Activated T-helper 2 cell treated with anti-CD3 and anti-CD28 coated beads, Interferon-gamma antibody, Interleukin-2, Interleukin-4, amounts not matched to agents 10 μg/mL and 5 μg/mL and 100 μg/mL, durations not matched to agents 14 hours and 24 hours and 36 hours (primary cell): Measurements from ENCODE around the gene NAT8L. TPM values are rescaled to one million over a fixed set of nuclear protein-coding genes. Genes with fewer than 3 reads are reported as not detected.

ENCODE experiments used
- DNase-seq: peaks from one replicate; pipeline ENCODE4 v3.0.0; 2021; ENCODE audit warnings: low spot score
- H3K27ac Mint-ChIP-seq: one replicate; pipeline ENCODE4 v1.8.0; 2021; ENCODE audit warnings: mixed read lengths
- H3K27me3 Mint-ChIP-seq: one replicate; pipeline ENCODE4 v1.8.0; 2021; ENCODE audit warnings: low read depth, mixed read lengths
- H3K36me3 Mint-ChIP-seq: one replicate; pipeline ENCODE4 v1.8.0; 2021; ENCODE audit warnings: low read depth, mixed read lengths
- H3K4me1 Mint-ChIP-seq: one replicate; pipeline ENCODE4 v1.8.0; 2021; ENCODE audit warnings: low read depth, mixed read lengths
- H3K4me3 Mint-ChIP-seq: one replicate; pipeline ENCODE4 v1.8.0; 2021; ENCODE audit warnings: low read depth, mild to moderate bottlenecking, moderate library complexity, mixed read lengths
- H3K9me3 Mint-ChIP-seq: one replicate; pipeline ENCODE4 v1.8.0; 2021; ENCODE audit warnings: mixed read lengths
- intact Hi-C: fragments of 100-400 bp; cut with micrococcal nuclease; formaldehyde crosslinking; loops from one replicate; pipeline ENCODE4 v1.15.1; 2023
- total RNA-seq: library from RNA; stranded (reverse); gene quantifications from 2 replicates; pipeline ENCODE4 v1.2.3, GENCODE V29; 2022

The NAT8L gene
- total RNA-seq, 1 donor from 2014 or later: 3.5 TPM

DNA sequence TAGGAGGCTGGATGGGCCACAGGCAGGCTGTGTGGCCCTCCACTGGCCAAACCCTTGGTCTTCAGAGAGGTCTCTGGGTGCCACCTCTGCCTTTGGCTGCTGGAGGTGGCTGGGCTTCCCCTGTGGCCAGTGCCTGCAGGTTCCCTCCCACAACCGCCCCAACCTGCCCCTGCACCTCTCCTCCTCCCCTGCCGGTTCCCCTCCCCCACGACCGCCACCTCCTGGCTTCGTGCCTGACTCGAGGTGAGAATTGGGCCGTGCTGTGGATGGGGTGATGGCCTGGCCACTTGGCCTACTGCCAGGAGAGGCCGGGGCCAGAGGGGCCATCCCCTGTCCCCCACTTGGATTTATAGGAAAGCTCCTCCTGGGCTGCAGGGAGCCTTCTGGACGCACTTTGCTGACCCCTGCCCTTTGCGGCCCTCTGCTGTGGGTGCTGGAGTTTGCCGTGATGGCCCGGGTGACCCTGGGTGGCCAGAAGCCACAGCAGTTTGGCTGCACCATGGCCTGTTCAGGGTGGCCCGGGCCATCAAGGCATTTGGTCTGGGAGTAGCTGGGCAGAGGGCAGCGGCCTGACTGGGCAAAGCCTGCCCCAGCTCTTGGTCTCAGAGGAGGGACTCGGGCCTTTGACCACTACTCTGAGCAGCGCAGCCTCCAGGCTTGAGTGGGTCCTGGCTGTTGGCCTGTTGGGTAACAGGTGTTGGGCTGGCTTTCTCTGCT is 3.8 kb downstream of the NAT8L start:
- DNase-seq: no peak
- intact Hi-C loops: no loop called here
- no peak overlapping the region for H3K4me3 Mint-ChIP-seq
- H3K4me1 Mint-ChIP-seq: no peaks in the 10 kb centered on the region
- no peak overlapping the region for H3K27ac Mint-ChIP-seq
- no peaks in the 10 kb centered on the region for H3K36me3 Mint-ChIP-seq
- no peaks in the 10 kb centered on the region for H3K27me3 Mint-ChIP-seq
- no peaks in the 10 kb centered on the region for H3K9me3 Mint-ChIP-seq

DNA sequence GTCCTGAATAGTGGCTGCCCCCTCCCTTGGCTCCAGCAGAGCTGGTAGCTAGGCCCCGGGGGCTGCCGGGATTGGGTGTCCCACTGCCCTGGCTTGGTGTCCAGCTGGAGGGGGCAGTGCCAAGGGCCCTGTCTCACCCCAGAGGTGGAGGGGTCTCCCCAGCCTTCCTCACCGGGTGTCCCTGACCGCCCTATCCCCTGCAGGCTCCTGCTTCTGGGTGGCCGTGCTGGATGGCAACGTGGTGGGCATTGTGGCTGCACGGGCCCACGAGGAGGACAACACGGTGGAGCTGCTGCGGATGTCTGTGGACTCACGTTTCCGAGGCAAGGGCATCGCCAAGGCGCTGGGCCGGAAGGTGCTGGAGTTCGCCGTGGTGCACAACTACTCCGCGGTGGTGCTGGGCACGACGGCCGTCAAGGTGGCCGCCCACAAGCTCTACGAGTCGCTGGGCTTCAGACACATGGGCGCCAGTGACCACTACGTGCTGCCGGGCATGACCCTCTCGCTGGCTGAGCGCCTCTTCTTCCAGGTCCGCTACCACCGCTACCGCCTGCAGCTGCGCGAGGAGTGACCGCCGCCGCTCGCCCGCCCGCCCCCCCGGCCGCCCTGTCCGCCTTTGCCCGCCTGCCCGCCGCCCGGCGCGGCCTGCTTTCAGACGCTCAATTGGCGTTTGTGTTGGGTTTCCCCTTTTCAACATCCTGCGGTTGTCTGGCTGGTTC is 4.6 kb downstream of the NAT8L start:
- Mint-ChIP-seq H3K27me3 (no peaks in the 10 kb centered on the region), H3K36me3 (no peaks in the 10 kb centered on the region), H3K27ac (no peak overlapping the region), H3K4me1 (no peaks in the 10 kb centered on the region), H3K4me3 (no peak overlapping the region), H3K9me3 (no peaks in the 10 kb centered on the region)
- intact Hi-C loops: no loop called here
- no peak for DNase-seq

DNA sequence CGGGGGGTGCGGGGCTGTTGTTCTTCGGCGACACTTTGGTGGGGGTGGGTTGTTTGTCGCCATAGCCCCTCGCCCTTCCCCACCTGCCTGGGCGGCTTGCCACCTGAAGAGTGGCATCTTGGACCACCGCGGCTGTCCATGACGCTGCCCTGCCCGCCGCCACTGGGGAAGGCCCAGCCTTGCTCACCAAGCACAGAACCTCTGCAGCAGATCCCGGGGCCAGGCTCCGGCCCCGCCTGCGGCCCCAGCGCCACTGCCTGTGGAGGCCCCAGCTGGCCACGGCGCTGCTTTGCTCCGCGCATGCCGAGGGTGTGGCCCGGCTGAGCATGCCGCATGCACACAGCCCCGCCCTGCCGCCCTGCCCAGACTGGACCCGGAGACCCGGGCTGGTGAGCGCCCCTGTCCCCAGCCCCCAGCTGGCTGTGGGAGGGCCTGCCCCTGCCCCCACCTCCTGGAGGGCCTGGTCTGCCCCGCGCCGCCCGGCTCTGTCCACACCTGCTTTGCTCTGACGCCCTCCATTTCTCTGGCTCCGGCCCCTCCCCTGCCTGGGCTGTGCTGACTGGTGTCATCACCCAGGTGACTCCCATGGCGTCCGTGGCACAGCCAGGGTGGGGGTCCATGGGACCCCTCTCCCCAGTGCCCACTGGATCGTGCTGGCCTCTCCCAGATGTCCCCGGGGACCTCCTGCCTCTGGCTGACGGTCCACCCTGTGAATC is 5.3 kb downstream of the NAT8L start:
- H3K36me3 Mint-ChIP-seq: no peaks in the 10 kb centered on the region
- no peak for DNase-seq
- intact Hi-C loops: no loop called here
- H3K4me1 Mint-ChIP-seq: no peaks in the 10 kb centered on the region
- no peak overlapping the region for H3K4me3 Mint-ChIP-seq
- no peaks in the 10 kb centered on the region for H3K9me3 Mint-ChIP-seq
- H3K27ac Mint-ChIP-seq: no peak overlapping the region
- H3K27me3 Mint-ChIP-seq: no peaks in the 10 kb centered on the region

DNA sequence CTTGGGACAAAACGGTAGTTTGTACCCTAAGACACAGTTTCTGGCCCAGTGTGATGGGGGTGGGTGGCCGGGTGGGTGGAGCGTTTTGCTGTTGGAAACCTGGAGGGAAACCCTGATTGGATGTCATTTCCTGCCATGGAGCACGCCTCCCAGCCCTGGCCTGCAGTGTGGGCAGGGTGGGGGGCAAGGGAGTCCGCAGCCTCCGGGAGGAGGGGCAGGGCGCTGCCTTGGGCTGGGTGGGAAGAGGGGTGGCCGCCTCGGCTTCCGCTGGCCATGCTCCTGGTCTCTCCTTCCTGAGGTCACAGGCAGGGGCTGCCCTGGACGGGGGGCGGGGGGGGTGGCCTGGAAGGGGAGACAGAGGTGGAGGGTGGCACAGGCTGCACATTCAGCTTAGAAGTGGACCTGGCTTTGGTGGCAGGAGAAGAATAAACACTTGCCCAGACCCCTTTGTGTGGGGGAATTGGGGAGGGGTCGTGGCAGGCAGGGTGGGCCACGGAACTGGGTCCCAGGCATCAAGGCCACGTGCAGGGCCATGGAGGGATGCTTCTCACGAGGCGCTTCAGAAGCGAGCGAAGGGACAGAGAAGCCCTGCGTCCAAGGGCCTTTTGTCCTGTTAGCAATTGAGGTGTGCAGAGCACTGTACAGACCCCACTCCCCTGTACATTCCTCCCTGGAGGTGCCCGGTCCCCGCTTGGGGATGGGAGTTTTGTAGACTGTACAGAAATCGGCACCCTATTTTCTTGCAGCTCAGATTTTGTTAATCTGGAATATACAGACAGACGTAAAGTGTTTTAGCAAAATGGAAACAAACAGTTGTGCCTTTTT is 6.2 kb downstream of the NAT8L start:
- no peaks in the 10 kb centered on the region for H3K27me3 Mint-ChIP-seq
- no peaks in the 10 kb centered on the region for H3K36me3 Mint-ChIP-seq
- DNase-seq: no peak
- intact Hi-C loops: no loop called here
- H3K4me1 Mint-ChIP-seq: no peaks in the 10 kb centered on the region
- H3K9me3 Mint-ChIP-seq: no peaks in the 10 kb centered on the region
- H3K27ac Mint-ChIP-seq: no peak overlapping the region
- no peak overlapping the region for H3K4me3 Mint-ChIP-seq

DNA sequence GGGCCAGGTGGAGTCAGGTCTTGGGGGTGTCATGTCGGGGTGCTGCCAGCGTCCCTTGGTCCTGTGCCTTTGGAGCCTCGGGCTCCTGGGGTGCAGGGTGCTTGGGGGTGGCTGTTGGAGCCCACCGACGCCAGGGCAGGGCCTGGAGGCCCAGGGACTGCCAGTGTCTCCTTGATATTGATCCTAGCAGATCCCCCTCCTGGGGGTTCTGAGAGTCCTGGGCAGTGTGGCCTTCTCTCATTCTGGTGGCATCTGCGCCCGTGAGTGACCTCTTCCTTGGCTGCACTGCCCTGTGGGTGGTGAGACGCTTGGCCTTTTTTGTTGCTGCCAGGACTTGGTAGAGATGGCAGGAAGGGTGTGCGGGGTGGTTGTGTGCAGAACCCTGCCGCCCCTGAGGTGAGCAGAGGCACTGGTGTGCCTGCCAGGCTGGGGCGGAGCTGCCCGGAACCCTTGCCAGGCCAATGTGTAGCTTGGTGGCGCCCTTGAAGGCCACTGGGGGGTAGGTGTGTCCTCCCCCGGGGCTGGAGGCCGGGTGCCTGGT is 7.0 kb downstream of the NAT8L start:
- no peaks in the 10 kb centered on the region for H3K36me3 Mint-ChIP-seq
- no peaks in the 10 kb centered on the region for H3K9me3 Mint-ChIP-seq
- H3K27ac Mint-ChIP-seq: no peak overlapping the region
- no peaks in the 10 kb centered on the region for H3K27me3 Mint-ChIP-seq
- intact Hi-C loops: no loop called here
- H3K4me3 Mint-ChIP-seq: no peak overlapping the region
- no peaks in the 10 kb centered on the region for H3K4me1 Mint-ChIP-seq
- DNase-seq: no peak

DNA sequence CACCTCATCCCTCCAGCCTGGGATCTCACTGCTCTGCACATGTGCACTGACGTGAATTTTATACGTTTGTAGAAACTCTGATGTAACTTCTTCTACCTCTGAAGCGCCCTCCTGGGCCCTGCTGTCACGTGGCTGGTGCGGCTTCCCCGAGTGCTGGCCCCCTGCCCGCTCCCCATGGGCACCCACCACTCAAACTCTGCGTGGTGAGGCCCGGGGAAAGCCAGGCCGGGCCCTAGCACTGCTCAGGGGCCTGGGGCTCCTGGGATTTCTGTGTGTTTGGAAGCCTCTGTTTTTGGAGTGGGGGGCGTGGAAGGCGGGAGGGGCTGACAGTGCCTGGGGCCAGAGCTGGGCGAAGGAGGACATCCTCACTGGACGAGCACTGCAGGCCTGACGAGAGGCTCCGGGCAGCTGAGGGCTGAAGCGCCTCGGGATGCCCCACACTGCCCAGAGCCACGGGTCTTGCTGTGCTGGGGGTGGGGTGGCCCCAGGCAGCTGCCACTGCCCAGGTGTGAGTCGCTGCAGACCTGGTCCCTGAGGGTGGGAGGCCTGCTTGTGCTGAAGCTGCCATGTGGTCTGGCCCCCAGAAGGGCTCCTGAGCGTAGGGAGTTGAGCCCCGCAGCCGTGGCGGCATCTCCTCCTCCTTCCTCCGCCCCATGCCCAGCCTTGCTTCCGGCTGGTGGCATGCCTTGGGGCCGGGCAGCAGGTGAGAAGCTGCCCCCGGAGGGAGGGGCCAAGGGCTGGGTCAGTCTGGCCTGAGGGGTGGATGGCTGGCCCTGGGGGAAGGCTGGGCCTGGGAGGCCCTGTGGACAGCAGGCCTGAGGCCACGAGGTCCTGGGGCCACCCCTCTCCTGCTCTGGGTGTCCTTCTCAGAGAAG is 7.7 kb downstream of the NAT8L start:
- intact Hi-C loops: no loop called here

DNA sequence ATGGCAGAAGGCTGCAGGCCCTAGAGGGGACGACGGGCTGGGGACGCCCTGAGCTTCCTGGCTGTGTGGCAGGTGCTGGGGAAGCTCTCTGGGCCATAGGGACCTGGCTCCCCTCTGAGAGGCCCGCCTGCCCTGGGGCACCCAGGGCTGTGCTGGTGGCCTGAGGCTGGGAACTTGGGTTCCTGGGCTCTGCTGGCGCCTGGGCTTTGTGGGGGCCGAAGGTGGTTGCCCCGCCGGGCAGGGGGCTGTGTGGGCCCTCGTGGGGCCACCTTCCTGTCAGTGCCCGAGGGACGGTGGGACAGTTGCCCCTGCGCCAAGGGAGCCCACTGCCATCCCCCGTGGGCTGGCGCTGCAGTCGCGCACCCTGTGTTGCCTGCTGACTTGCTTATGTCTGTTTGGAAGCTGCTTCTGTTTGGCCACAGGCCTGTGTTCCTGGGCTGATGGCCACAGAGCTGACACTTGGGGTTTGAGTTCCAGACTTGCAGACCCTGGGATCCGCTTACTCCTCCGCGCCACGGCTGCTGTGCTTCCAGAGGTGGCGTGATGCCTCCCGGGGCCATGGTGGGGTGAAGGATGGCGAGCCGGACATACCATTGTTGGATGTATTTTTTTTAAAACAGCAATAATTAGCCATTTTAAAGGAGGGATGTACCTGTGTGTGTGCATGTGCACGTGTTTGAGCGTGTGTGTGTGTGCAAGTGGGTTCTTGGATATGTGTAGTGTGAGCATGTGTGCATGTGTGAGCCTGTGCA is 8.5 kb downstream of the NAT8L start:
- no peaks in the 10 kb centered on the region for H3K36me3 Mint-ChIP-seq
- H3K4me1 Mint-ChIP-seq: no peaks in the 10 kb centered on the region
- no peak for DNase-seq
- no peak overlapping the region for H3K27ac Mint-ChIP-seq
- intact Hi-C loops: no loop called here
- H3K4me3 Mint-ChIP-seq: no peak overlapping the region
- H3K9me3 Mint-ChIP-seq: no peaks in the 10 kb centered on the region
- H3K27me3 Mint-ChIP-seq: no peaks in the 10 kb centered on the region

More for the DNA sequence above, 7.7 kb downstream of the NAT8L start:
- H3K27me3 Mint-ChIP-seq: no peaks in the 10 kb centered on the region
- no peaks in the 10 kb centered on the region for H3K36me3 Mint-ChIP-seq
- no peaks in the 10 kb centered on the region for H3K4me1 Mint-ChIP-seq
- H3K27ac Mint-ChIP-seq: no peak overlapping the region
- H3K4me3 Mint-ChIP-seq: no peak overlapping the region
- H3K9me3 Mint-ChIP-seq: no peaks in the 10 kb centered on the region
- no peak for DNase-seq

DNA sequence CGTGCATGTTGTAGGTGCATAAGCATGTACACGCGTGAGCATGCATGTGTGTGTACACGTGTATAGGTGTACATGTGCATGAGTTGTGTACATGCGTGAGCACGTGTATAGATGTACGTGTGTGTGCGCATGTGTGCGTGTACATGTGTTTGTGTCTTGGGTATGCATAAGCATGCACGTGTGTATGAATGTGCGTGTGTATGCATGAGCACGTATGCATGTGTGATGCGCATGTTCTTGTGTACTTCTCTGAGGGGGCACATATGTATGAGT is 9.0 kb downstream of the NAT8L start:
- no peak for DNase-seq
- intact Hi-C loops: no loop called here
- no peaks in the 10 kb centered on the region for H3K4me1 Mint-ChIP-seq
- H3K27ac Mint-ChIP-seq: no peak overlapping the region
- H3K27me3 Mint-ChIP-seq: no peaks in the 10 kb centered on the region
- H3K4me3 Mint-ChIP-seq: no peak overlapping the region
- no peaks in the 10 kb centered on the region for H3K36me3 Mint-ChIP-seq
- H3K9me3 Mint-ChIP-seq: no peaks in the 10 kb centered on the region

DNA sequence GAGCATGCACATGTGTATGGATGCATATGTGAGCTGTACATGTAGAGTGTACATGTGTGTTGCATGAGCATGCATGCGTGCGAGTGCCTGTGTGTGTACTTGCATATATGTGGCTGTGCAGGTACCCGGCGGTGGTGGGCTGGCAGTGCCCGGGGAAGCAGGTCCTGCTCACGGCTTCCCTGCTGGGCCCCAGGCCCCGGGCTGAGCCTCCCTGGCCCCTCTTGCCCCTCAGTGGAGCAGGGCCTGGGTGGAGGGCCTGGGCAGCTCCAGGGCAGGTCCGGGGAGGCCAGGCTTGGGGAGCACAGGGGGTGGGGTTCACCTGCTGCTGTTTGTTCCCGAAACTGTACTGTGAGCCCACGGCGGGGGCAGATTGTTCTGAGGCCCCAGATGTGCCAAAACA is 9.4 kb downstream of the NAT8L start:
- intact Hi-C loops: no loop called here

DNA sequence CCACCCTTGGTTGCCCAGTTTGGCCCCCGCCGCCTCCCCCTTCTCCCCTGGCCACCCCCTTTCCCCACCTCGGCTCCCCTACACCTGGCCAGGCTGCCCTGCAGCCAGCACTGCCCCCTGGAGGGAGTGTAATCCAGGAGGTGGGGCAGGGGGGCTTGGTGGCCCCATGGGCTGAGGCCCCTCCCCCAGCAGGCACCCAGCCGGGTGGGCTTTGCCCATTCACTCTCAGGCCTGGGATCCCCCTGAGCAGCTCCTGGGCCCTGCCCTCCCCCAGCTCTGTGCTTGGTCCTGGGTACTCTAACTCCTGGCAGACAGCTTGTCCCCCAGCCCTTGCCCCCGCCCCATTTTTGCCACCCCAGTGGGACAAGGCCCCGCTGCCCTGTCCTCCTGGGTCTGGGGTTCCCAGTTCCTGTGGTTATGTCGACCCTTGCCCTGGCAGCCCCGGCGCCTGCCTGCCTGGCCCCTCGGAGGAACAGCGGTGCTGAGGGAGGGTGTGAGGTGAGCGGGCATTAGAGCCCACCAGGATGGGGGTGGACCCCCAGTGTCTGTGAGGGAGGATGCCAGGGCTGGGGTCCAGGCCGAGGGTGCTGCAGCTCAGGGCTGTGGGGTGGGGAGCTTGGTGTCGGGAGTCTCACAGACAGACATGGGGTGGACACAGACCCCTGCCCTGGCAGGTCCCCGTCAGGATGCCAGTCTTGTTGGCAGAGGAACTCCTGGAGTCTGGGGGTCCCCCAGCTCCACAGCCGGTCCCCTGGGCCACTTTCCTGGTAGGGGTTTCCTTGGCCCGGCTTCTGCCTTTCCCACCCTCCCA is 10.2 kb downstream of the NAT8L start:
- H3K27ac Mint-ChIP-seq: no peak overlapping the region
- no peaks in the 10 kb centered on the region for H3K9me3 Mint-ChIP-seq
- no peak for DNase-seq
- H3K4me1 Mint-ChIP-seq: no peaks in the 10 kb centered on the region
- H3K4me3 Mint-ChIP-seq: no peak overlapping the region
- H3K27me3 Mint-ChIP-seq: no peaks in the 10 kb centered on the region
- H3K36me3 Mint-ChIP-seq: no peaks in the 10 kb centered on the region
- intact Hi-C loops: no loop called here

More for the DNA sequence above, 9.4 kb downstream of the NAT8L start:
- Mint-ChIP-seq H3K4me3 (no peak overlapping the region), H3K4me1 (no peaks in the 10 kb centered on the region), H3K27ac (no peak overlapping the region), H3K36me3 (no peaks in the 10 kb centered on the region), H3K9me3 (no peaks in the 10 kb centered on the region), H3K27me3 (no peaks in the 10 kb centered on the region)
- no peak for DNase-seq

DNA sequence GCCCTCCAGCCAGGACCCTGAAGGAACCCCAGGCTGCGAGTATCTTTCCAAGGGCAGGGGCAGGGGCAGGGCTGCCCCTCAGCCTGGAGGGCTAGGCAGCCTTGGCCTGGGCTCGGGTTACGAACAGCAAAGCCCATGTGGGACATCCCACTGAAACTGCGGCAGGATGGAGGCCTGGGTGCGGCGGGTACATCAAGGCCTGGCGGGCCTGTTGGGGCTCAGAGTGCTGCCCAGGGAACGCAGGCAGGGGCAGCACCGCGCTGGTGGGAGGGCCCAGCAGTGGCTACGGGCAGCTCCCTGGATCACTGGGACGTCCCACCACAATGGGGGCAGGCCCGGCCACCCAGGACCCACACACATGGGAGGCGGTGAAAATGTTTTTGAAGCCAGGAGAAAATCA is 10.9 kb downstream of the NAT8L start:
- Mint-ChIP-seq H3K36me3 (no peaks in the 10 kb centered on the region), H3K27ac (no peak overlapping the region), H3K4me3 (no peak overlapping the region), H3K4me1 (no peaks in the 10 kb centered on the region), H3K9me3 (no peaks in the 10 kb centered on the region), H3K27me3 (no peaks in the 10 kb centered on the region)
- DNase-seq: no peak
- intact Hi-C loops: no loop called here
